B cell (primary cell): ENCODE data around the gene LIPC.

ENCODE experiments used
- CTCF ChIP-seq: fragments of 200-600 bp; IDR thresholded peaks from one replicate; pipeline ENCODE4 v1.8.0; 2022; ENCODE audit warnings: antibody characterized with exemption, mild to moderate bottlenecking
- EZH2 ChIP-seq: IDR thresholded peaks from 2 replicates; pipeline ENCODE4 v1.6.1; 2012; ENCODE audit warnings: borderline replicate concordance, low read depth, mild to moderate bottlenecking, moderate library complexity, low read length; ENCODE audit not compliant: insufficient read depth, poor library complexity, severe bottlenecking

- no peak for TF ChIP-seq CTCF
- no peak for TF ChIP-seq EZH2
Measured at GRCh38 chr15:58490086-58490887, 58.5 kb downstream of the LIPC start.
